Measurements from ENCODE around the gene RCHY1. TPM values are rescaled to one million over a fixed set of nuclear protein-coding genes. Genes with fewer than 3 reads are reported as not detected.

RCHY1 gene
- total RNA-seq = 17.4 and 22.6 TPM in 2 replicates

DNA sequence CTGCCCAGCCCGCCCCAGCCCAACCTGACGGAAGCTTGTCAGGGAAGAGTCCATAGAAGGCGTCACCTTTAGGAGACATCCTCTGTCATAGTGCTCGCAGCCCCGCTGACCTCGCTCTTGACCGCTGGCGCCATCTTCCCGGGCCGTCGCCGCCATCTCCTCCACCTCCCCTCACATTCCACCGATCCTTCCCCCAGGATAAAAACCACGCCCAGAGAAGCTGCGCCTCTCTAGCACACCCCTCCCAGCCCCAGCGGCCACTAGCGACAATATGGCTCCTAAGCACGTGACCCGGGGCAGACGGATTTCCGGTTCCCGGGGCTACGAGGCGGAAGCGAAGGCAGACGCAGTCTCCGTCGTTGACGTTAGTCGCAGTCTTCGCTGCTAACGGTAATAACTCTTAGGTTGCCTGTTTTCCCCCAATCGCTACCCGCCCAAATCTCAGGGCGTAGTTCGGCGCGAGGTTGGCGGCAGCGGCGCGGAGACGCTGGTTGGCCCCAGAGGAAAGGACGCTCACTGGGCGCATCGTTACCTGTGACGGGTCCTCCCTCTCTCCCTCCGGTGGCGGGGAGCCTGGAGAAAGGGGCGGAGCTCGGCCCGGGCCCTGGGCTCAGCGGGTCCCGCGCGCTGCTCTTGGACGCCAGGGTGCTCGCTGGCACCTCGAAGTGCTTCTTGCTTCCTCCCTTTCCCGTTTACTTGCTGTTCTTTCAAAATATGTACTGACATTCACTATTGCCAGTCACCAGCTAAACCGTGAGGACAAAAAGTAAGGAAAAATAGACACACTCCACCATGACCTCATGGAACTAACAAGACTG lies at the start of gene RCHY1, which contains the start of gene THAP6:
Gene RCHY1 (minus strand): TSS at position 273 of the 818 bp plus-strand sequence. CDS start 117 bp downstream, at position 156.
Gene THAP6 (plus strand): TSS at position 343 of the 818 bp plus-strand sequence. CDS start 980 bp downstream, outside the sequence.

GRCh38 chr4:75555294-75556164 lies 41.3 kb upstream of the RCHY1 start, which contains the start of gene ODAPH:
TSS of gene ODAPH (plus strand) at chr4:75556066. CDS start at chr4:75556083, 17 bp downstream.

Other genes with a start within 250 kb of the RCHY1 start
- gene THAP6, start 70 bp upstream of the RCHY1 start, total RNA-seq = 5.1 and 6.4 TPM in 2 replicates
- not detected in 2 replicates for gene ODAPH, start 41.7 kb upstream of the RCHY1 start, total RNA-seq
- under 0.01 and 0.12 TPM in 2 replicates for gene CDKL2, start 116.1 kb upstream of the RCHY1 start, total RNA-seq
- 66.4 and 90.3 TPM in 2 replicates for gene G3BP2, start 159.0 kb upstream of the RCHY1 start, total RNA-seq
- 63.8 and 77.3 TPM in 2 replicates for gene USO1, start 210.2 kb upstream of the RCHY1 start, total RNA-seq